PC-3 (cell line): ENCODE measurements around the gene DLGAP1.
A peak's percentile ranks its signal among the peaks of the same experiment; 100 is the strongest.

Source experiments
- CTCF ChIP-seq: fragments of 300-600 bp; sonication (generic); conservative IDR thresholded peaks from 2 replicates; pipeline ENCODE4 v1.5.1; 2017; ENCODE audit warnings: antibody characterized with exemption, low read depth, mild to moderate bottlenecking, low read length
- EZH2 ChIP-seq: fragments of 300-600 bp; sonication (generic); IDR thresholded peaks from one replicate; pipeline ENCODE4 v1.6.1; 2017; ENCODE audit warnings: antibody characterized with exemption, mild to moderate bottlenecking, low read length; ENCODE audit not compliant: unreplicated experiment
- EZH2phosphoT487 ChIP-seq: fragments of 300-600 bp; sonication (generic); IDR thresholded peaks from 2 replicates; pipeline ENCODE4 v1.6.1; 2018; ENCODE audit warnings: mild to moderate bottlenecking, antibody characterized with exemption, low read length, borderline replicate concordance

- TF ChIP-seq CTCF (peak; percentile 85), EZH2phosphoT487 (no peak), EZH2 (no peak)
Observed at GRCh38 chr18:4106407-4107033, 348.6 kb downstream of the DLGAP1 start.
